GM12874 (cell line): Measurements from ENCODE around the gene RFX3.

Experiments
- TF ChIP-seq, protein P1 (sequence below): IDR thresholded peaks from 2 replicates; pipeline ENCODE4 v1.5.1; 2011; ENCODE audit warnings: low read depth, mild to moderate bottlenecking, control low read depth, low read length, moderate library complexity; ENCODE audit not compliant: insufficient read depth

The RFX3 gene

DNA sequence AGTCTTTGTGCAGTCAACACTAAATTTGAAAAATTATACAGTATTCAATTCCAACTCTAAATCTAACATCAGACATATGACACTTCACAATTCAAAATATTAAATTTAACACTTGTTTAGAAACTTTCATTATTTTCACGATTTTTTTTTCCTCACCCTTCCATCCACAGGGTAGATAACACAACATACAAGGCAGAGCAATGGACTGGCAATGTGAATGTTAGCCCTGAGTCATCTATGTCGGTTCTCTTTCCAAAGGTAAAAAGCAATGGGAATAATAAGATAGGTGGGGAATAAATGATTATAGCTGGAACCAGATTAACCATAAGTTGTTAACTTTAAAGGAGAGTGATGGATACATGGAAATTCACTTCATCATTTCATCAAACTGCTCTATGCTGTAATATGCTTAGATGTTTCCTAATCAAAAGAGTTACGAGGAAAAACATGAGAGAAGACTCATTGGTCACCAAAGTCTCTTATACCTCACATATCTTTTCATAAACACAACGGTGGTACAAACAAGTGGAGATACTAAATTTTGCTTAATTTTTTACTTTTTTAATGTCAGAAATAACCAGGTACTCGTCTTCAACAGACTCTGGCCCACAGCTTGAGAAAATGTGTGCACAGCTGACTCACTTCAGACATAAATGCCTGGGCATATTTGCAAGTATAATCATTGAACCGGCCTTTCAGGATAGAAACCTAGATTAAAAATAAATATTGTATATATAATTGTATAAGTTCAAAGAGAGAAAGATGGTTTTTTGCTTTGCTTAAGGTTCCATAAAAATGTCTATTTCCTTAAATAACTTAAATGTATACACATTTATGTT lies 23.0 kb downstream of the RFX3 start:
- TF ChIP-seq, protein P1, sequence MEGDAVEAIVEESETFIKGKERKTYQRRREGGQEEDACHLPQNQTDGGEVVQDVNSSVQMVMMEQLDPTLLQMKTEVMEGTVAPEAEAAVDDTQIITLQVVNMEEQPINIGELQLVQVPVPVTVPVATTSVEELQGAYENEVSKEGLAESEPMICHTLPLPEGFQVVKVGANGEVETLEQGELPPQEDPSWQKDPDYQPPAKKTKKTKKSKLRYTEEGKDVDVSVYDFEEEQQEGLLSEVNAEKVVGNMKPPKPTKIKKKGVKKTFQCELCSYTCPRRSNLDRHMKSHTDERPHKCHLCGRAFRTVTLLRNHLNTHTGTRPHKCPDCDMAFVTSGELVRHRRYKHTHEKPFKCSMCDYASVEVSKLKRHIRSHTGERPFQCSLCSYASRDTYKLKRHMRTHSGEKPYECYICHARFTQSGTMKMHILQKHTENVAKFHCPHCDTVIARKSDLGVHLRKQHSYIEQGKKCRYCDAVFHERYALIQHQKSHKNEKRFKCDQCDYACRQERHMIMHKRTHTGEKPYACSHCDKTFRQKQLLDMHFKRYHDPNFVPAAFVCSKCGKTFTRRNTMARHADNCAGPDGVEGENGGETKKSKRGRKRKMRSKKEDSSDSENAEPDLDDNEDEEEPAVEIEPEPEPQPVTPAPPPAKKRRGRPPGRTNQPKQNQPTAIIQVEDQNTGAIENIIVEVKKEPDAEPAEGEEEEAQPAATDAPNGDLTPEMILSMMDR = no peak

DNA sequence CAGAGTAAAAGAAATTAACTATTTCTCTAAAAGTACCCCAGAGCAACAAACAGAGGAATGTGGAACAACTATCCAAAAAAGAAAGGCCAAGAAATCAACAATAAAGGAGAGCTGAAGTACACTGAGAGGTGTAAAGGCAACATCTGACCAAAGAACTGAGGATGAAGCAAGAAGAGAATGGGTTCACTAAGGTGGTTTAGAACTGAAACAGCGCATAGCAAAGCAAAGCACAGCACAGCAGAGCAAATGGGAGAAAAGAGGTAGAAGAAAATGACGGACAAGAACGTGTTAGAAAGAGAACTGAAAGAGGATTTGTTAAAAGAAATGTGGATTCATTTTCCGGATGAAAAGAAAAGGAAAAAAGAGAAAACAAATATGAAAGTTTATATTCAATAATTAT lies 25.8 kb downstream of the RFX3 start:
- TF ChIP-seq, protein P1 = no peak

DNA sequence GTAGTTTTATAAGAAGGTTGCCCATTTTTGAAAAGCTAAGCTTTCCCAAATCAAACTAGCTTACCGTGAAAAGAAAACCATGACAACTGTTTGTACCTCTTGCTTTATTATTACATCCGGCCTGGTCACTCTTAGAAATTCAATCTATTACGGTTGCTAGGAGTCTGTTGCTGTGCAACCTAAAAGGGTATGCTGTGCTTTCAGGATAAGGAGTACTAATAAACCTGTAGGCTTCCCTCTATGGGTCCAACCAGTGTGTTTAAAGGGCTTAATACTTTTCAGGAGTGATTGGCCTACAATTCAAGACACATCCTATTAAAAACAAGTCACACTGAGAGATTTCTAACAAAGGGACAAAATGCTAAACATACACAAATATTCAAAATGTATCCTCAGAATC lies 27.1 kb downstream of the RFX3 start:
- TF ChIP-seq, protein P1 = no peak

DNA sequence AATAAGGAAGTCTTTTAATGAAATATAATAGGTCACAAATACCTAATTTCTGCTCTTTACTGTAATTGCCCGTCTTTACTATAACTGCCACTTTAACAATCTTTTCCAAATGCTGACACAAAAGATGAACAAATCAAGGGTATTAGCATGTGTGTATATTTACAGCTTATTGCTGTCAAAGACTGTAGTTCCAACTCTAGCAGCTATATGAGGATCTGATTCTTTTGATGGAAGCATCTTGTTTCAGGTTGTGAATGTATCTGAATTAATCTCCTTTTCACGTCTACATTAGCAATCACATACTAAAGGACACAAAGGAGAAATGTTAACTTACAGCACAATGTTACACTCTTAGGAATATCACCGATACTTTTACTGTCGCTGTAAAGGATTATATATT lies 27.9 kb downstream of the RFX3 start:
- TF ChIP-seq, protein P1 = no peak

DNA sequence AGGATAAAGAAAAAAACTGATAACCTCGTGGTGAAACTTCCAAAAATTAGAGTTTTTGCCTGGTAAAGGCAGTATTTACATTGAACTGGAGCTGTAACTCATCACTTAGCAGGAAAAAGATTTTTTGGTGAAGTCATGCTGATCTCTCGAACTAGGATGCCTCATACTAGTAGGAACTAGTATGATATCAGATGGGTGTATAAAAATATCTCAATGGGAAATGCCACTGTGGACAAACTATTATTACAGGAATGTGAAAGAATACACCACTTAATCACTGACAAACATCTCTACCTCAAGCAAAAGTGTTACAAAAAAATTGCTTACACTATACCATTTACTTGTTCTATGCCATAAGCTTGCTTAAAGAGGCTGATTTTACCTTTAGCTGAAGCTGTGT lies 28.4 kb downstream of the RFX3 start:
- TF ChIP-seq, protein P1 = no peak

DNA sequence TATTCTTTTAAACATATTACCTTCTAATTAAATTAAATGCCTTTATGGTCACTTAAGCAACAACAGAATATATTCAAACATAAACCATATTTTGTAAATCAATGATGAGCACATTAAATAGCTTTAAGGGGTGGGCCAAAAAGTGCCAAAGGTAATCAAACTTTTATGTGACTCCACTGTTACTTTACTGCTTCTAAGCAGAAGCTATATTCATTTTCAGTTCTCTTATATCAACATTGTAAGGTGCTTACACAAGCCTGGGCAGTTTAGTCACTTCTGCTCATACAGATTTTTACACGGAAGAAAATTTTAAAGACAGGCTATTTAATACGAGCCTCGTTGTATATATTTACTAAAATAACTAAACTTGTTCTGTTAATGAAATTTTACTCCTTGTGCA lies 29.9 kb downstream of the RFX3 start:
- TF ChIP-seq, protein P1 = no peak

DNA sequence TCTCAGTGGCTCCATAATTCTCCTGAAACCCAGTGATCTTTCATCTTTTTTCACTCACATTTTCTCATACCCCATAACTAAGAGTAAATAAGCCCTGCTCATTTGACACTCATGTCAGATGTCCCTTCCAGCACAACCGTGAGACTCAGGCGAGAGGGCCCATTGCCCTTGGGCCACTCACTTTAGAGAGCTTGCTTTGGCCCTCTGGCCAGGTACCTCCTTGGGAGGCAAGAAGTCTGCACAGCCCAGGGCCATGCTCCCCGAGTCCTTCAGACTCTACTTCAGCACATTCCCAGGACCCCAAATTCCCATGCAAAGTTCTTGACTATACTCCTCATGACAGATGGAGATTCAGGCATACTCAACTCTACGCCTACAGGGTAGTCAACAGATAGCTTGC lies 33.6 kb downstream of the RFX3 start:
- TF ChIP-seq, protein P1 = no peak
